ENCODE results near the gene SPAG16.

Gene SPAG16

GRCh38 chr2:214135966-214136365, 851.7 kb downstream of the SPAG16 start:
- Mint-ChIP-seq H3K27me3 (no peaks in the 10 kb centered on the region), H3K9me3 (no peaks in the 10 kb centered on the region), H3K4me3 (no peak overlapping the region), H3K4me1 (ENCODE audit: low read depth) (no peaks in the 10 kb centered on the region), H3K36me3 (ENCODE audit: low read depth) (no peaks in the 10 kb centered on the region), H3K27ac (no peak overlapping the region)
- intact Hi-C loops (cut with micrococcal nuclease), result no loop called here

- no peak overlapping the region for H3K27ac Mint-ChIP-seq
- no peaks in the 10 kb centered on the region for H3K4me1 Mint-ChIP-seq (ENCODE audit: low read depth)
- H3K36me3 Mint-ChIP-seq (ENCODE audit: low read depth), result no peaks in the 10 kb centered on the region
- no peaks in the 10 kb centered on the region for H3K9me3 Mint-ChIP-seq
- intact Hi-C loops (cut with micrococcal nuclease), result no loop called here
- H3K4me3 Mint-ChIP-seq, result no peak overlapping the region
- H3K27me3 Mint-ChIP-seq, result no peaks in the 10 kb centered on the region
Measured at GRCh38 chr2:214138779-214139178, 854.5 kb downstream of the SPAG16 start.

GRCh38 chr2:214139630-214140284, 855.5 kb downstream of the SPAG16 start:
- Mint-ChIP-seq H3K36me3 (ENCODE audit: low read depth) (no peaks in the 10 kb centered on the region), H3K27ac (no peak overlapping the region), H3K4me3 (no peak overlapping the region), H3K9me3 (no peaks in the 10 kb centered on the region), H3K27me3 (no peaks in the 10 kb centered on the region), H3K4me1 (ENCODE audit: low read depth) (no peaks in the 10 kb centered on the region)
- intact Hi-C loops (cut with micrococcal nuclease), result no loop called here

GRCh38 chr2:214156971-214157370, 872.7 kb downstream of the SPAG16 start:
- Mint-ChIP-seq H3K9me3 (no peaks in the 10 kb centered on the region), H3K36me3 (ENCODE audit: low read depth) (no peaks in the 10 kb centered on the region), H3K4me3 (no peak overlapping the region), H3K27ac (no peak overlapping the region), H3K27me3 (no peaks in the 10 kb centered on the region), H3K4me1 (ENCODE audit: low read depth) (no peaks in the 10 kb centered on the region)
- intact Hi-C loops (cut with micrococcal nuclease), result no loop called here

GRCh38 chr2:214158851-214159250, 874.6 kb downstream of the SPAG16 start:
- Mint-ChIP-seq H3K9me3 (peaks cover under 1% of the 10 kb centered on the region), H3K36me3 (ENCODE audit: low read depth) (no peaks in the 10 kb centered on the region), H3K27ac (no peak overlapping the region), H3K4me3 (no peak overlapping the region), H3K27me3 (no peaks in the 10 kb centered on the region), H3K4me1 (ENCODE audit: low read depth) (no peaks in the 10 kb centered on the region)
- intact Hi-C loops (cut with micrococcal nuclease), result no loop called here

- Mint-ChIP-seq H3K4me1 (ENCODE audit: low read depth) (no peaks in the 10 kb centered on the region), H3K27me3 (no peaks in the 10 kb centered on the region), H3K27ac (no peak overlapping the region), H3K9me3 (peaks cover 2% of the 10 kb centered on the region), H3K36me3 (ENCODE audit: low read depth) (no peaks in the 10 kb centered on the region), H3K4me3 (no peak overlapping the region)
- intact Hi-C loops (cut with micrococcal nuclease), result no loop called here
Measured at GRCh38 chr2:214169281-214169680, 885.0 kb downstream of the SPAG16 start.

GRCh38 chr2:214169736-214170135, 885.5 kb downstream of the SPAG16 start:
- Mint-ChIP-seq H3K4me3 (no peak overlapping the region), H3K27me3 (no peaks in the 10 kb centered on the region), H3K36me3 (ENCODE audit: low read depth) (no peaks in the 10 kb centered on the region), H3K9me3 (no peaks in the 10 kb centered on the region), H3K27ac (no peak overlapping the region), H3K4me1 (ENCODE audit: low read depth) (no peaks in the 10 kb centered on the region)
- intact Hi-C loops (cut with micrococcal nuclease), result no loop called here

GRCh38 chr2:214174563-214174962, 890.3 kb downstream of the SPAG16 start:
- Mint-ChIP-seq H3K27me3 (no peaks in the 10 kb centered on the region), H3K4me3 (no peak overlapping the region)

GRCh38 chr2:214180071-214180470, 895.8 kb downstream of the SPAG16 start:
- H3K27me3 Mint-ChIP-seq, result no peaks in the 10 kb centered on the region
- H3K27ac Mint-ChIP-seq, result no peak overlapping the region
- H3K36me3 Mint-ChIP-seq (ENCODE audit: low read depth), result no peaks in the 10 kb centered on the region
- no peaks in the 10 kb centered on the region for H3K4me1 Mint-ChIP-seq (ENCODE audit: low read depth)
- intact Hi-C loops (cut with micrococcal nuclease), result no loop called here
- no peaks in the 10 kb centered on the region for H3K9me3 Mint-ChIP-seq
- H3K4me3 Mint-ChIP-seq, result no peak overlapping the region

More at GRCh38 chr2:214174563-214174962, 890.3 kb downstream of the SPAG16 start:
- H3K9me3 Mint-ChIP-seq, result no peaks in the 10 kb centered on the region
- intact Hi-C loops (cut with micrococcal nuclease), result no loop called here
- H3K4me1 Mint-ChIP-seq (ENCODE audit: low read depth), result no peaks in the 10 kb centered on the region
- H3K36me3 Mint-ChIP-seq (ENCODE audit: low read depth), result no peaks in the 10 kb centered on the region
- no peak overlapping the region for H3K27ac Mint-ChIP-seq

GRCh38 chr2:214180686-214181085, 896.4 kb downstream of the SPAG16 start:
- no peaks in the 10 kb centered on the region for H3K4me1 Mint-ChIP-seq (ENCODE audit: low read depth)
- H3K27ac Mint-ChIP-seq, result no peak overlapping the region
- H3K27me3 Mint-ChIP-seq, result no peaks in the 10 kb centered on the region
- H3K4me3 Mint-ChIP-seq, result no peak overlapping the region
- H3K9me3 Mint-ChIP-seq, result no peaks in the 10 kb centered on the region
- no peaks in the 10 kb centered on the region for H3K36me3 Mint-ChIP-seq (ENCODE audit: low read depth)
- intact Hi-C loops (cut with micrococcal nuclease), result no loop called here

GRCh38 chr2:214184461-214184860, 900.2 kb downstream of the SPAG16 start:
- intact Hi-C loops (cut with micrococcal nuclease), result no loop called here
- Mint-ChIP-seq H3K27me3 (no peaks in the 10 kb centered on the region), H3K4me3 (no peak overlapping the region), H3K4me1 (ENCODE audit: low read depth) (no peaks in the 10 kb centered on the region), H3K27ac (no peak overlapping the region), H3K9me3 (no peaks in the 10 kb centered on the region), H3K36me3 (ENCODE audit: low read depth) (no peaks in the 10 kb centered on the region)

GRCh38 chr2:214185546-214185945, 901.3 kb downstream of the SPAG16 start:
- Mint-ChIP-seq H3K27ac (no peak overlapping the region), H3K36me3 (ENCODE audit: low read depth) (no peaks in the 10 kb centered on the region), H3K4me3 (no peak overlapping the region), H3K9me3 (no peaks in the 10 kb centered on the region), H3K27me3 (no peaks in the 10 kb centered on the region), H3K4me1 (ENCODE audit: low read depth) (no peaks in the 10 kb centered on the region)
- intact Hi-C loops (cut with micrococcal nuclease), result no loop called here

- no peaks in the 10 kb centered on the region for H3K4me1 Mint-ChIP-seq (ENCODE audit: low read depth)
- no peak overlapping the region for H3K4me3 Mint-ChIP-seq
- H3K9me3 Mint-ChIP-seq, result no peaks in the 10 kb centered on the region
- no peaks in the 10 kb centered on the region for H3K36me3 Mint-ChIP-seq (ENCODE audit: low read depth)
- H3K27ac Mint-ChIP-seq, result no peak overlapping the region
- no peaks in the 10 kb centered on the region for H3K27me3 Mint-ChIP-seq
- intact Hi-C loops (cut with micrococcal nuclease), result no loop called here
Measured at GRCh38 chr2:214192711-214193110, 908.4 kb downstream of the SPAG16 start.

- H3K4me3 Mint-ChIP-seq, result no peak overlapping the region
- no peaks in the 10 kb centered on the region for H3K36me3 Mint-ChIP-seq (ENCODE audit: low read depth)
- intact Hi-C loops (cut with micrococcal nuclease), result no loop called here
Measured at GRCh38 chr2:214193943-214194342, 909.7 kb downstream of the SPAG16 start.

GRCh38 chr2:214196260-214196659, 912.0 kb downstream of the SPAG16 start:
- intact Hi-C loops (cut with micrococcal nuclease), result no loop called here
- no peak overlapping the region for H3K27ac Mint-ChIP-seq
- H3K4me3 Mint-ChIP-seq, result no peak overlapping the region
- H3K4me1 Mint-ChIP-seq (ENCODE audit: low read depth), result no peaks in the 10 kb centered on the region
- H3K9me3 Mint-ChIP-seq, result no peaks in the 10 kb centered on the region
- H3K36me3 Mint-ChIP-seq (ENCODE audit: low read depth), result no peaks in the 10 kb centered on the region
- H3K27me3 Mint-ChIP-seq, result no peaks in the 10 kb centered on the region

More at GRCh38 chr2:214193943-214194342, 909.7 kb downstream of the SPAG16 start:
- Mint-ChIP-seq H3K4me1 (ENCODE audit: low read depth) (no peaks in the 10 kb centered on the region), H3K9me3 (no peaks in the 10 kb centered on the region), H3K27ac (no peak overlapping the region), H3K27me3 (no peaks in the 10 kb centered on the region)

Measured in dendritic cell treated with granulocyte-macrophage colony-stimulating factor and Interleukin-4, amounts not matched to agents 40 ng/mL and 50 ng/mL, for 4 days (primary cell).